DMS153 (cell line): ENCODE results near the gene KCNK4.
"Not testable (repeated sequence)": the region's sequence is repeated elsewhere in the genome, so short reads cannot be mapped to it uniquely, and the experiment has no call there.

Experiments
- DNase-seq: peaks from one replicate; lab custom pipeline; 2025; lab: John Stamatoyannopoulos, UW

KCNK4 gene

DNA sequence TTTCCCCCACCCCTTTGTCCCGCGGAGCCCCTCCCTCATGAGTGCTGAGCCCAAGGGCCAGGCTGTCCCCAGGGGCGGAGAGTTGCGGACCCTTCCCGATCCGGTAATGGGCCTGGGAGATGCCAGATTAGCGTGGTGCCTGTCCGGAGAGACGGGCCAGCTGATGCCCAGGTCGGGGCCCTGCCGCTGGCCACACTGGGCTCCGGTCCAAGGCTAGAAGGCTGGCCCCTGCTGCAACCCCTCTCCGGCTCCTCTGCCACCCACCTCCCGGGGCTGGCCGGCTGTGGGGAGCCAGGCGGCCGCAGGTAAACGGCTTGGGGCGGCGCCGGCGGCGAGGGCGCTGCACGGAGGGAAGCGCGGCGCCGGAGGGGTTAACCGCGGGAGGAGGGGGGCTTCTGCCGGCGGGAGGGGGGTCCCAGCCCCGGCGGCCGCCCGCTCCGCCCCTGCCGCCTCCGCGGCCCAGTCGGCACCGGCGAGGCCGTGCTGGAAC, at the start of gene KCNK4:
KCNK4 (plus strand) TSS at position 41 of the 490 bp plus-strand sequence. CDS start 1,717 bp downstream, outside the sequence.
- no peak for DNase-seq

DNA sequence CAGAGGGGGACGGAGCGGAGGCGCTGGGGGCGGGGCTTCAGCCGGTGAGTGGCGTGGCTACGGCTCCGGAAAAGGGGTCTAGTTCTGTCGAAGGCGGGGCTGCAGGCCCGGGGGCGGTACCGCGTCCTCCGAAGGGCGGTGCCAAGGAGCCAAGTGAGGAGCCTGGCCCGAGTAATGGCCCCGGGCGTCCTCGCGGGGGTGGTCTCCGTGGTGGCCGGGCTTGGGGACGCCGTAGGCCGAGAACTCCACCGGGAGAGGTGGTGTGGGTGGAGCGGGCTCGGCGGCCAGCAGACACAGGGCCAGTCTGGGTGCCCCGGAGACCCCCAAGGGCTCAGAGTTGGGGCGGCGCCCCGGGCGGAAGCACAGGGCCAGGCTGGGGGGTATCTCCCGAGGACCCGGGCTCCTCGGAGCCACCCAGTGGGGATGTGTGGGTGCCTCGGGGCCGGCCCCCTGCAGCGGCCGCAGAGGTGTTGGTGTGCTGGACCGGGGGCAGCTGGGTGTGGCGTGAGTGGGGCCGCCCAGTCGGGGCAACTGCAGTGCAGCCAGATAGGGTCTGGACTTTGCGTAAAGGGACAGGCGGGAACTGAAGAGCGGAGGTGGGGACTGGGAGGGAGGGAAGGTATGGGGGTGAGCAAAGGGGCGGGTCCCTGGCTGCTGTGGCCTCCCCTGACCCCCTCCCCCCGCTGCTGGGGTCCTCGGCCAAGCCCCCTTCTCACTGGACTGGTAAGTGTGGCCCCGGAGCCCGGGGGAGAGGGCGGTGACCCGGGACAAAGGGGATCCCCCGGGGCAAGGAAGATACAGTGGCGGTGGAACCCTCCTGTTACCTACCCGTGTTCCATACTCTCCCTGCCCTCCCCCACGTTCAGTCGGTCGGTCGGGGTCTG, 49.4 kb upstream of the KCNK4 start:
- no peak for DNase-seq

DNA sequence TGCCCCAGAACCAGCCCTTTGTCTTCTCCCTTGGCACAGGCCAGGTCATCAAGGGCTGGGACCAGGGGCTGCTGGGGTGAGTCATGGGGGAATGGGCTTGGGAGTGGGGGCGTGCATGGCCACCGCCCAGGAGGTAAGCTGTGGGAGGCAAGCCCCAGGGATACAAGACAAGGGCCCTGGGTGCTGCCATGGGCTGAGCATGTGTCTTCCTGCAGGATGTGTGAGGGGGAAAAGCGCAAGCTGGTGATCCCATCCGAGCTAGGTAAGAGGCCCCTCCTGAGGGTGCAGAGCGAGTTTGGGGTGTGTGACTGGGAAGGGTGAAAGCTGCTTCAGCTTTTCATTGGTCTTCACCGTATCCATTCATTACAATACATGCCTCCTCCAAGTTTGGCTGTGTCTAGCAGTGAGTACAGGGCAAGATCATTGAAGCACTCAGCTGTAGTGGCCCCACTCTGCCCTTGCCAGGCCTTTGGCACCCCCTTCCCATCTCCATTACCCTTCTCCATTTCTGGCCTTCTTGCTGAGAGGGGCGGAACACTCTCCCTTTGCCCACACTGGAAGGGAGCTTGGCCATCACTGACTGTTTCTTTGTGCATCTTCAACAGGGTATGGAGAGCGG, 47.8 kb upstream of the KCNK4 start:
- DNase-seq = no peak

DNA sequence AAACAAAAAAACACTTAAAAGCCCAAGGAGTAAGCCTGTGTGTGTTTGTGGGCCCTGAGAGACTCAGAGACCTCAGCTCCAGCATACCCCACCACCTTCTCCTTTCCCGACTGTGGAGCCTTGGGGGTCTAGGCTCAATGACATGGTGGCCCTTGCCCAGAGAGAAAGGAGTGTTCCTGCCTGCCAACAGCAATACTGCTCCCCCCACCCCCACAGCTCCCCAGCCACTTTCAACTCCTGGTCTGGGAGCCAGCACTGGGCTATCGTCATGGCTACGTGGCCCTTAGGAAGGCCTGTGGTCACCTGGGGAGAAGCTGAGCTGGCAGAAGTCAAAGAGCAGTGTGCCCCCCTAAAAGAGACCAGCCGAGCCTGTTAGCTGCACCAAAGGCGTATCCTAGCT, 47.0 kb upstream of the KCNK4 start:
- no peak for DNase-seq

DNA sequence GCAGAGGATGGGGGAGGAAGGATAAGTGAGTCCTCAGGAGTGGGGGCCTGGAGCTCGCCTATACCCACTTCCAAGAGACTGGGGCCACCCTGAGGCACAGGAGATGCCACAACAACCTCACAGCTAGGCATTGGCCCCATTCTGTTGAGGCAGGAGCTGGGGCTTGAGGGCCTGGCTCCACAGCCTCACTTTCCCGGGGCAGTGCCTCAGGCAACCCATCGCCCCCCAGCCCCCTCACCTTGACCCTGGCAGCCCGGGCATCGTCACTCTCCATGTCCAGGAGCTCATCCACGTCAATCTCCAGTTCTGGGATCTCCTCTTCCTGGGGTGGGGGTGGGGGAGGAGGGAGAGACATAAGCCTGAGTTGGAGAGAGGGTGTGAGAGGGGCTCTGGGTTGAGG, 46.1 kb upstream of the KCNK4 start:
- no peak for DNase-seq

DNA sequence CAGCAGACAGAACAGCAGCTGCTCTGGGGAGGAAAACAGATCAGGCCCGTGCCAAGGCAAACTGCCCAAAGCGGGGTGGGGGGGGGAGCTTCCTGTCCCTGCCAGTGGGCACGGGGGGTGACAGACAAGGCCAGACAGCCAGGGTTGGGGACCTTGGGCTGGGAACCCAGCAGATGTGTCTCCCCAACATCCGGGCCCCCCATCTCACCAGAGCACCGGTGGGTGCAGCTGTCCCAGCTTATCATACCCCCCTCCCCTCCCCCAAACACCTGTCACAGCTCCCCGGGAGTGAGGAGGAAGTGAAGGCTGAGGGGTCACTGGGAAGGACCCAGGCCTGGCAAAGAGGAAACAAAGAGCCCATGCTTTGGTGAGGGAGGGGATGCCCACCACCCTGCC, 45.7 kb upstream of the KCNK4 start:
- no peak for DNase-seq

DNA sequence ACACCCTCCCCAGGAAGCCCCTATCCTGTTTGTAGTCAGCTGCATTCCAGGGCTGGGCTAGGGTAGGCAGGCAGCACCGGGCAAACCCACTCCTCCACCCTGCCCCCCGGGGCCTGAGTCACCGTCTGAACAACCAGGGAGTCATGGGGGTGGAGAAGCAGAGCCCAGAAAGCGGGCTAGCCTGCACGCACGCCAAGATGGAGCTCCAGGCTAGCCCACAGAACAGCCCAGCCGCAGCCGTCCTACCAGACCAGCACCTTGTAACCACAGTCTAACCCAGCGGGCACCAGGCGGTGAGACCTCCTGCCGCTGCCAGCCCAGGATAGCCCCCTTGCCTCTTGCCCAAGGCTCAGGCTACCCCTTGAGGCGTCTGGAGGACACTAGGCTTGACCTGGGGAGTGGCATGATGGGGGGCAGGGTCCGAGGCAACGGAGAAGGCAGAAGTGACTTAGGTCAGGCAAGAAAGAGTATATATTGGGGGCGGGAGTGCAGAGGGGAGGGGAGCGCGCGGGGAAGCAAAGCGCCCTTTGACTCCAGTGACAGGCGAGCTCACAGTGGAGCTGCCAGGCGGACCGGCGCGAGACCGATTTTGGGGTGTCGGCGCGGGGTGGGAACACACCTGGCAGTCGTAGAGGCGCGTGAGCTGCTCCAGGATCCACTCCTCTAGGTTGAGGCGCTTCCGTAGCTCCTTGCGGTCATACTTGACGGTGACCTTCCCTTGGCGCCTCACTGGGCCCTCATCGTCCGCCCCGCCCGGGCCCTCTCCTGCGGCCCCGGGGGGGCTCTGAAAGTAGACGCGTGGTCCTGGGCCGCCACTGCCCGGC, 45.1 kb upstream of the KCNK4 start:
- DNase-seq = peak; percentile 46

DNA sequence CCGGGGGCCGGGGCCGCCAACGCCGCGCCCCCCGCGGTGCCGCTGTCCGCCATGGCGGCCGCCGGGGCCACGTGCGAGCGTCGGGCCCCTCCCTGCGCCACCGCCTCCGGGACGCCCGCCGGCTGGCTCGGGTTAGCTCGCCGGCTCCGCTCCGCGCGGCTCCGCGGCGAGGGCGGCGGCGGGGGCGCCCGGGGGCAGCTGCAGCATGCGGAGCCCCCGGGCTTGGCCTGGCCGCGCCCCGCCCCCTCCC, 44.6 kb upstream of the KCNK4 start:
- not testable (repeated sequence) for DNase-seq

DNA sequence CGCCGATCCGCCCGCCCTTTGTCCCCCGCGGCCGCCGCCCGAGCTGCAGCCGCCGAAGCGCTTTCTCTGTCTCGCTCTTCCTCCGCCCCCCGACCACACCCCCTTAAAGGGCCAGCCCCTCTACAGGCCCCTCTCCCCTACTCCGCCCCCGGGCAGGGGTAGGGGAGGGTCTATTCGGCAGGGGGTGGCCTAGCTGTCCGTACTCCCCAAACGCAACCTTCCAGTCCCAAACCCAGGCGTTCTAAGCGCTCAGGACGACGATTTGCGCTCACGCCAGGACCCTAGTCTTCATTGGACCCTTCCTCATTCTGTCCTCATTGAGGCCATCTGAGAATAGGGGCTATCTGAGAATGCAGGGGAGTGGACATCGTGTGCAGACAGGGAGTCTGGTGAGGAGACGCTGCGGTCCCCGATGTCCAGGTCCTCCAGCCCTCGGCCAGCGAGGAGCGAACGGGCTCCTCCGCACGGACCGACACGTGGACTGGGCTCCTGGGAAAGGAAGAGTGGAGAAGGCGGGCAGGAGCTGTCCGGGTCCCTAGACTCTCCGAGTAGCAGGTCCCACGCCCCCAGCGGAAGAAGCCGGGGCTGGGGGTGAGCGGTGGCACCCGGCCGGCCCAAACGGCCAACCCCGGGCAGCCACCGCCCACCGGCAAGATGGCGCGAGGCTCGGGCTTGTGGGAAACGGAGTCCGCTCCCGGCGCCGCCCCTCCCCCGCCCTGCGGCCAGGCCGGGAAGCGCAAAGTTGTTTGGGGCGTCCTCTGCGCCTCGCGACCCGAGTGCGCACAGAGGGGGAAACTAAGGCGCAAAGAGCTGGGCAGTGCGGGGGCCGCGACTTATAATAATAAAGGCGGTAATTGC, 44.0 kb upstream of the KCNK4 start, which contains the start of gene PPP1R14B:
PPP1R14B (minus strand) TSS at position 73 of the 858 bp plus-strand sequence. CDS start 270 bp downstream, outside the sequence.
- peak; percentile 61 for DNase-seq

DNA sequence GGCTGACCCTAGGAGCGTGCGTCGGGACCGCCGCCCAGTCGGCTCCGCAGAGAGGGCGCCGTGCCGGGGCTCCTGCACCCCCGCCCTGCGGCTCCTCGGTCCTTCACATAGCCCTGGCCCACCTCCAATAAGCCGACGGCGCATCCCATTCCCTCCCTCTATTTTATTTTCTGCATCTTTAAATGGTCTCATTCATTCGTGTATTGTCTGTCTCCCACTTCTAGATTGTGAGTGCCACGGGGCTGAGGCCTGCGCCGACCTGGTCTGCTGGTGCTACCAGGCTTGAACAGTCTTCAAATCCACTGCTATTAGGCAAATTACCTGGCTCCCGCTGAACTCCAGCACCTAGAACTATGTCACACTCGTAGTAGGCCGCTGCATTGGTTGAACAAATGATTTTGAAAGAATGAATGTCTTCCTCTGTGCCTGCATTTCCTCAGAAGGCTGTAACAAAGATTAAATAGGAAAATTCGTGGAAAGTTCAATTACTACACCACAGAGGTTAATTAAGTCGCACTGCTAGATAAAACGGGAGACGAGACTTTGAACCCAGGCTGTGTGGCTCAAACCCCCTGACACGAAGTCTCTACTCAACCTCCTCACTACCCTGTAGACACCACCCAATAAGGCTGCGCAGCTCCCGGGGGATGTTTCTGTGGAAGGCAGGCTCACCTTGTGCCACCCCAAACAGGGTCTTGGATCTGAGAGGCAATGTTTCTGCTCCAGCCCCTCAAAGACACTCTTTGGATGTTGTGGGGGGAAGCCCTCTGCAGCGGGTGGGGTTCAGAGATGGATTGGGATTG, 43.2 kb upstream of the KCNK4 start:
- DNase-seq = no peak

DNA sequence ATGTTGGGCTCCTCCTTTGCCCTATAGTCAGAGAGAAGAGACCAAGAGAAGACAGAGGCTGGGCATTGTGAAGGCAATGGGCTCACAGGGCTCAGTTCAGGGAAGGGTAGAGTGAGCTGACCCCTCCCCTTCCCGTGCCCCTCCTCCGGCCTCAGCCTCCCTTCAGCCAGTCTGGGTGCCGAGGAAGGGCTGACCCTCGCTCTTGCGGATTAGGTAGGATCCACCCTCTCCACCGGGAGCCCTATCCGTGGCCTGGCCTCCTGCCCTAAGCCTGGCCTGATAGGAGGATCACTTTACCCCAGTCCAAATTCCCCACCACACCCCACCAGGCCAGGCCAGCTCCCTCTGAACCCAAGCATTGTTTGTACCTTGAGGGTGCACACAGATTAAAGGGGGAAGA, 42.5 kb upstream of the KCNK4 start:
- no peak for DNase-seq

DNA sequence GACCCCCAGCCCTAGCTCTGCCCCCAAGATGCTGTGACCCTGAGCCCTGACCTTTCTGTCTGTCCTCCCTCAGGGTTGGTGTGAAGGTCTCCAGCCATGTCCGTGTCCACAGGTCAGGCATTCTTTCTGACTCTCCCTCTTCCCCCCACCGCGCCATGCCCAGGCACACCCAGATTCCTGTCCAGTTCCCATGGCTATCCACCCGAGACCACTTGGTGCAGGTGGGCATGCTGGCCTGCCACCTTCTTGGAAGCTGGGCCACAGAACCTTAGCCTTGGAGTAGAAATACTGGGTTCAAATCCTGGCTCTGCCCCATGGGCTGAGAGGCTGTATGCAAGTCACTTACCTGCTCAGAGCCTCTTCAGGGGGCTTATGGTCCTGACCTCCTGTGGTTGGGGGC, 42.1 kb upstream of the KCNK4 start:
- no peak for DNase-seq

DNA sequence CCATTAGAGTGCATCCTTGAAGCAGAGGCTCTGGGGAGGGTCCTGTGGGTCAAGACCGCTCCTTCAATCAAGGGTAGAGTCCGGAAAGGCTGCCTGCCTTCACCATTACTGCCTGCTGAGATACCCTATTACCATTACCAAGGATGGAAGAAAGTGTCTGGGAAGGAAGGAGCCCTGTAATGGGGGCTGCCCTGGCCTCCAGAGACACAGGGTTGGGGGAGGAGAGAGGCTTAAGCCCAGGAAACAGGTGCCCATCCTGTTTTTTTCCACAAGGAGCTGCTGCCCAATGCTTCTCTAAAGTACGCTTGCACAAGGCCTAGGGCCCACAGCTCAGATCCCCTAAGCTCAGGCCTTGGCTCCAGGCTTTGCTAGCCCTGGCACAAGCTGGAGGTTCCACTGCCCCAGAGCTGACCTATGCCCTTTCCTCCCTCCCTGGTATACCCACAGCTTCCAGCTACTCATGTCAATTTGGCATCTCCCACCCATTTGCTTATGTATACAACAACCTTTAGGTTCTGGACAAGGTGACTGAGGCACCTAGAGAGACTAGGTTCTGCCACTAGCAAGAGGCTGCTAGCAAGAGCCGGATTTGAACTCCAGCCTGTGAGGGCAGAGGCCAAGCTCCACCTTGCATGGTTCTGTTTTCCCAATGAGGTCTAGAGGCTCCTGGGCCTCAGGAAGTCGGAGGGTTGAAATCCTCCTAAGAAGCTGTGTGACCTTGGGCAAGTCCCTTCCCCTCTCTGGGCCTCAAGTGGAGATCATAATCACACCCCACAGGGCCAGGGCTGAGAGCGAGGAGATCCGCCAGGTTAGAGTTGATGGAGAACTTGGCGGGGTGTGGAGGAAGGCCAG, 41.3 kb upstream of the KCNK4 start:
- no peak for DNase-seq

DNA sequence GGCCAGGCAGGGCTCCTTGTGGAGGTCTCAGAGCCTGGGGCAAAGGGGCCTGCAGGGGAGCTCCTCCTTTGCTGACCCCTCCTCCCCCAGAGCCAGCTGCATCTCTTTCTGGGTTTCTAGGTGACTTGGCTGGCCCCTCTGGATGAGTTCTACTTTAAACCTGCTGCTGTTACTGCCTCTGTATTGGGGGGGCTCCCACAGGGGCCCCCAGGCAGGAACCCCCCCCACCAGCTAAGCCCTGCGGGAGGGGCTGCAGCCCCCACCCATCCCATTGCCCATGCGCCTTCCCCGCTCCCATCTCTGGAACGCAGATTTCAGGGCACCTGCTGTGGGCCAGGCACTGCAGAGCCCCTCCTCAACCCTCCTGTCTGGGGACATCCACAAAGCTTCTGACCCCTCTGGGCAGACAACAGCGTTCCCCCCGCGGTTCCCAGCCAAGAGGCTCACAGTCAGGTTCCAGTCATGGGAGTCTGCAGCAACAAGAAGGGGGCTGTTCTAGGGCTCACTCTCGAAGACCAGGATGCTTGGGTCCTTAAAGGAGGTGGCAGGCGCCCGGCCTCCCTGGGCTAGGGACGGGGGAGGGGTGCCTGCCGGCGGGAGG, 40.6 kb upstream of the KCNK4 start:
- DNase-seq = no peak

DNA sequence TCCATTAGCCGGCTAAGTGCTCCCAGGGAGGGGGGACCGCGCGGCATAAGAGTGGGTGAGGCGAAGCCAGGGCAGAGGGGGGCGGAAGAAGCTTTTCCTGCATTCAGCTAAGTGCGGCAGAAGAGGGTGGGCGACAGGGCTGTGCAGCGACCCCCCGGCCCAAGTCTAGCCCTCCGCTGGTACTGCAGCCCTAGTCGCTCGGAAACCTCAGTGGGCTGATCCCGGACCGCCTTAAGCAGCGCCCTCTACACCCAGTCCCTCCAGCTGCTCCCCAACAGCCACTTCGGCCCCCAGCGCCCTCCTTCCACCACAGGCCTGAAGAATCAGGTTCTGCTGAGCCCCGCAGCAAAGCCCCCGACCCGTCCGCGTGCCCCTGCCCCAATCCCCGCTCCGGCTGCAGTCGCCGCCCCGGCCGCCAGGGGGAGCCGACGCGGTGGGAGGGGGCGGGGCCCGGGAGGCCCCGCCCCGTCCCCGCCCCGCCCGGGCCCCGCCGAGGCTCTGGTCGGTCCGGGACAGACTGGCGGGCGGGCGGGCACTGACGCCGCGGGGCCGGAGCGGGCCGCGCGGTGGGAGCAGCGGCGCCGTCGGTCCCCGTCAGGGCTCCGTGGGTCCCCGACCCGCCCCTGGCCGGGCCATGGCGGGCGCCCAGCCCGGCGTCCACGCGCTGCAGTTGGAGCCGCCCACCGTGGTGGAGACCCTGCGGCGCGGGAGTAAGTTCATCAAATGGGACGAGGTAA, 39.9 kb upstream of the KCNK4 start, which contains the start of gene PLCB3:
PLCB3 (plus strand) TSS at position 515 of the 737 bp plus-strand sequence; CDS start at position 635, 120 bp downstream.
- DNase-seq = no peak

DNA sequence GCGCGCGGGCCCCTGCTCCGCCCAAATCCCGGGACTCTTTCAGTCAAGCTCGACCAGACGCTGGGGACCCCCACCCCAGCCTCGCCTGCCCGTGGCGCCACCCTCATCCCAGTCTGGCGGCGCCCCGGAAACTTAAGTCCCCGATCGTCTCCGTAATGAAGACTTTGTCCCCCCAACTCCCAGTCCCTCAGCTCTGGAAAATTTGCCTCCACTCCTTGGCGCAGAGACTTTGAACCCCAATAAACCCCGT, 39.4 kb upstream of the KCNK4 start:
- no peak for DNase-seq

DNA sequence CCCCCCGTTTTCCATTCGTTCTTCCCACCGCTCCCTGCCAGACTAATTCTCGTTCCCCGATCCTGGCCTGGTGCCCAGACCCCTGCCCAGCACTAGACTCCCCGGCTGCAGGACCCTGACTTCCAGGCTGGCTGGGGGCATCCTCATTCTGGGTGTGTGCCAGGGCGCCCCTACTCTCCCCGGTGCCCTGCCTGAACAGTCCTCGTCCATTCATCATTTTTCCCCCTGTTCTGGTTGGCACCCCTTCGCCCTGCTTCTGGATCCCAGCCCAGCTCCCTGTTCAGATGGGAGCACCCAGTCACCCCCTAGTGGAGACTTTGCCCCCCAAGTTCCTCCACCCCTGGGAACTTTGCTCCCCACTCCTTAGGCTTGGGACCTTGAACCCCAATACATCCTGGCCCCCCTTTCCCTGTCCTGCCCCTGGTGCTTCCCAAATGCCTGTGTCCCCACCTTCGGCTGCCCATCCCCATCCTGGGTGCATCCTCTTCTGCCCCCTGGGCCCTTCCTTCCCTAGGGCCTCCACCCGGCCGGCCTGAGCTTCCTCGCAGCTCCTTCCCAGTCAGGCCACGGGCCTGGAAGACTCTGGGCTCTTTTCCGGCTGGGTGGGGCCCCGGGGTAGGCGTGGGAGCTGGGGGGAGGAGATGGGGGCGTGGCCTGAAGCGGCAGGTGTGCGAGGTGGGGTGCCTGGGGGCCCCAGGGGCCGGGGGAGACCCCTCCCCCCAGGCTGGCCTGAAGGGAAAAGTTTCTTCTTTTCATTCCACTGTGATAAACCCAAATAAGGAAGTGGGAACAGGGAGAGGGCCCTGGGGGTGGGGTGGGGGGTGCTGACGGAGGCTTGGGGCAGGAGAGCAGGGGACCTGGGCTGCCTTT, 38.9 kb upstream of the KCNK4 start:
- no peak for DNase-seq

DNA sequence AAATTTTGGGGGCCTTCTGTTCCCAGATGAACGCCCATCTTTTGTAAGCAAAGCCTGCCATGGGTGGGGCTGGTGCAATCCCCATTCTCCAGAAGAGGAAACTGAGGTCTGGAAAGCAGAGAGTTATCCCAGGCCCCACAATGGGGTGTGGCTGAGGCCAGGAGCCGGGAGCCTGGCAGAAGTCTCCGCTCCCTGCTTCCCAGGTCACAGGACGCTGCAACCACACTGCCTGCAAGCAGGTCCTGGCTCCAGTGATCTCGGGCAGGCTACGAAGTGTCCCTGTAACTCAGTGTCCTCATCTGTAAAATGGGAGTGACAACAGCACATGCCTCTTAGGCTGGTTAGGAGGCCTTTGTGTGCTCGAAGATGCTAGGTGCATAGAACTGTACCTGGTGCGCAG, 38.1 kb upstream of the KCNK4 start:
- no peak for DNase-seq
